AG04449 (cell line): ENCODE results near the gene KIF25.

Source experiments
- CTCF ChIA-PET: fragments of 350-600 bp; formaldehyde crosslinking; extraction: SDS; loops from one replicate; lab custom pipeline; 2021; ENCODE audit warnings: antibody characterized with exemption; lab: Yijun Ruan, JAX
- POLR2A ChIA-PET: fragments of 400-600, 350-600 bp; formaldehyde crosslinking; extraction: SDS; loops from one replicate; lab custom pipeline; 2020; ENCODE audit warnings: antibody characterized with exemption, inconsistent platforms; lab: Yijun Ruan, JAX
- DNase-seq: peaks from one replicate; pipeline ENCODE4 v3.0.0-alpha.2; 2010; ENCODE audit warnings: low read depth, low spot score
- H3K4me3 ChIP-seq: 2 replicates; pipeline ENCODE4 v1.5.1; 2011; ENCODE audit warnings: low read depth, mild to moderate bottlenecking, control low read depth, low read length
- CTCF ChIP-seq: IDR thresholded peaks from one replicate; pipeline ENCODE4 v1.5.1; 2011; ENCODE audit warnings: mild to moderate bottlenecking, moderate library complexity, low read length, control low read depth, inconsistent platforms; ENCODE audit not compliant: insufficient read depth; ENCODE audit errors: missing control alignments

The KIF25 gene

GRCh38 chr6:168050881-168051586 is 53.6 kb downstream of the KIF25 start:
- no peak for DNase-seq
- CTCF ChIA-PET = no interaction called here

DNA sequence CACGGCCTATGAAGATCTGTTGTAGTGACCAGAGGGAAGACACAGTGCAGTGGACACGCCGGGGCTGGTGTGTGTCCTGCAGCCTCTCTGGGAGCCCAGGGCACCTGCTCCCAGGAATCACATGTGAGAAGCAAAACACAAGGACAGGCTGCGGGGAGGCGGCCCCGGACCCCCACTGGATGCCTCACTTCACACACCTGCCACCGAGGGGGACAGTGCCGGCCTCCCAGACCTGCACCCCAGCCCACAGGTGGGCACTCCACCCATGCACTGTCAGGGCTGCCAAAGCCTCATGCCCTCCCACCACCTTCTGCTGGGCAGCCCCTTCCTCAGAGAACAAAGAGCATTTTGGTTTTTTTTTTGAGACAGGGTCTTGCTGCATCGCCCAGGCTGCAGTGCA is 54.2 kb downstream of the KIF25 start:
- POLR2A ChIA-PET = no interaction called here
- CTCF ChIA-PET = no interaction called here

More at GRCh38 chr6:168050881-168051586, 53.6 kb downstream of the KIF25 start:
- TF ChIP-seq CTCF = peak; percentile 40
- POLR2A ChIA-PET = no interaction called here
- no peak overlapping the region for H3K4me3 ChIP-seq

DNA sequence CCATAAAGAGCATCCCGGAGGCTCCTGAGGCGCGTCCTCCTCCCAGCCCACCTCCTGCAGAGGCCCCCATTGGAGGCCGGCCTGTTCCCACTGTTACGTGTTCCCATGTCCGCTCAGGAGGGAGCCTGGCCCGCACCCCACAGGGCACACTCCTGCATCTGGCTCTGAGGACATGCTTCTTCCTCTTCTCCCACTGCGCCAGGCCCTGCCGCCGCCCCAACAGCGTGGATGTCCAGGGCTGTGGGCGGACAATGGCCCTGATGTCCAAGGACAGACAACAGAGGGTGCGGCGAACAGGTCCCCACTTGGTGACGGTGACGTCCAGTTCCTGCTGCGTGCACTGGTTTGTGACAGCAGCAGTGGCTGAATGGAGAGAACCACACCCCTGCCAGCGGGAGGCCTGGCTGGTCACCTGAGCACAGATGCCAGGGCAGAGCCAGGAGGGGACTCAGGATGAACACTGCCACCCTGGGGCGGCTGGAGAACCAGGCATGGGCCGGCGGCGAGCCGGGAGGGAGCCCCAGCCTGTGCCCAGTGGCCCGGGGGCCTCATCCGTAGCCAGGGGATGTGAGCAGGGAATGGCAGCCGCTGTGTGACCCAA is 54.9 kb downstream of the KIF25 start:
- no peak for DNase-seq
- POLR2A ChIA-PET = no interaction called here
- no peak for TF ChIP-seq CTCF
- no peak overlapping the region for H3K4me3 ChIP-seq
- CTCF ChIA-PET = no interaction called here

More for the DNA sequence above, 54.2 kb downstream of the KIF25 start:
- TF ChIP-seq CTCF = no peak
- DNase-seq = no peak
- H3K4me3 ChIP-seq = no peak overlapping the region

- POLR2A ChIA-PET = no interaction called here
- no peak for TF ChIP-seq CTCF
- DNase-seq = no peak
- no peak overlapping the region for H3K4me3 ChIP-seq
- CTCF ChIA-PET = no interaction called here
These were observed 55.9 kb downstream of the KIF25 start for GRCh38 chr6:168053086-168053956.

- DNase-seq = no peak
- no peak overlapping the region for H3K4me3 ChIP-seq
- no peak for TF ChIP-seq CTCF
- CTCF ChIA-PET = no interaction called here
- POLR2A ChIA-PET = no interaction called here
These were observed 56.5 kb downstream of the KIF25 start for GRCh38 chr6:168053957-168054471.
